Fibroblast of lung (primary cell): ENCODE results near the gene ZNRF1. TPM values are rescaled to one million over a fixed set of nuclear protein-coding genes. Genes with fewer than 3 reads are reported as not detected.

Experiments
- DNase-seq, 2 donors: peaks; one replicate each; pipeline versions ENCODE4 v3.0.0 to v3.0.0-alpha.2; 2010; ENCODE audit warnings: low read depth in 2 of 2
- H2AFZ ChIP-seq: 2 replicates; pipeline ENCODE4 v1.5.1; 2012; ENCODE audit warnings: low read length, control low read depth, inconsistent platforms
- H3K27ac ChIP-seq: 2 replicates; pipeline ENCODE4 v1.5.1; 2011; ENCODE audit warnings: low read length, control low read depth; ENCODE audit not compliant: insufficient read depth
- H3K27me3 ChIP-seq: 2 replicates; pipeline ENCODE4 v1.5.1; 2011; ENCODE audit warnings: mild to moderate bottlenecking, low read length; ENCODE audit not compliant: control insufficient read depth, insufficient read depth
- H3K36me3 ChIP-seq: 2 replicates; pipeline ENCODE4 v1.5.1; 2011; ENCODE audit warnings: low read length; ENCODE audit not compliant: control insufficient read depth, insufficient read depth
- H3K4me1 ChIP-seq: 2 replicates; pipeline ENCODE4 v1.5.1; 2011; ENCODE audit warnings: low read length; ENCODE audit not compliant: control insufficient read depth, insufficient read depth; ENCODE audit errors: extremely low read depth
- H3K4me2 ChIP-seq: 2 replicates; pipeline ENCODE4 v1.5.1; 2011; ENCODE audit warnings: low read length, control low read depth; ENCODE audit not compliant: insufficient read depth; ENCODE audit errors: extremely low read depth
- H3K4me3 ChIP-seq, 4 experiments: fragments of 200-600 bp in 1 of 4; sonication (generic) in 1 of 4; replicated peaks in 1 of 4; 2 replicates each; pipeline ENCODE4 v1.5.1; 2011 to 2016; ENCODE audit warnings: low read length in 4 of 4, low read depth in 3 of 4, mild to moderate bottlenecking in 3 of 4, control low read depth in 2 of 4, inconsistent platforms in 1 of 4, mixed read lengths in 1 of 4; ENCODE audit not compliant: insufficient read depth in 1 of 4; ENCODE audit errors: control extremely low read depth in 1 of 4
- H3K79me2 ChIP-seq: 2 replicates; pipeline ENCODE4 v1.5.1; 2012; ENCODE audit warnings: mild to moderate bottlenecking, low read length, inconsistent platforms; ENCODE audit not compliant: control insufficient read depth, insufficient read depth
- H3K9ac ChIP-seq: 2 replicates; pipeline ENCODE4 v1.5.1; 2011; ENCODE audit warnings: mild to moderate bottlenecking, low read length, control low read depth; ENCODE audit not compliant: insufficient read depth
- H3K9me3 ChIP-seq: 2 replicates; pipeline ENCODE4 v1.5.1; 2012; ENCODE audit warnings: low read depth, low read length; ENCODE audit not compliant: control insufficient read depth, insufficient read depth
- H4K20me1 ChIP-seq: 2 replicates; pipeline ENCODE4 v1.5.1; 2011; ENCODE audit warnings: low read length; ENCODE audit not compliant: control insufficient read depth, insufficient read depth; ENCODE audit errors: extremely low read depth
- CTCF ChIP-seq, 2 donors: IDR thresholded peaks in 1 of 2; conservative IDR thresholded peaks in 1 of 2; 1 replicate in 1 of 2; 2 replicates in 1 of 2; pipeline ENCODE4 v1.5.1; 2011 to 2012; ENCODE audit warnings: low read length in 2 of 2, control low read depth in 1 of 2, inconsistent platforms in 1 of 2, low read depth in 1 of 2, mild to moderate bottlenecking in 1 of 2
- EZH2 ChIP-seq: IDR thresholded peaks from 2 replicates; pipeline ENCODE4 v1.5.1; 2012; ENCODE audit warnings: low read length, control low read depth, mild to moderate bottlenecking; ENCODE audit errors: missing control alignments
- polyA plus RNA-seq, 2 donors: library from polyadenylated mRNA; depleted of rRNA in 1 of 2; stranded (reverse) in 1 of 2; unstranded in 1 of 2; fragments of >200 nt; gene quantifications; 2 replicates each; pipeline ENCODE4 v1.2.1, GENCODE V29; 2011 to 2012; ENCODE audit warnings: missing spikeins in 1 of 2
- total RNA-seq: library from RNA; depleted of rRNA; stranded (reverse); fragments of >200 nt; gene quantifications from 2 replicates; pipeline ENCODE4 v1.2.1, GENCODE V29; 2014

ZNRF1 gene
- total and polyA plus RNA-seq, 2 donors (not counting 1 experiment from before 2014, with no cell fraction given): 21.0 to 21.1 TPM

- no peak overlapping the region for H3K4me3 ChIP-seq
- H3K79me2 ChIP-seq: peaks cover 17% of the 10 kb centered on the region
- no peaks in the 10 kb centered on the region for H3K27me3 ChIP-seq
- peak in 1 of 2 donors; percentile 65 for DNase-seq
- no peak overlapping the region for H3K9ac ChIP-seq
- H4K20me1 ChIP-seq: no peaks in the 10 kb centered on the region
- H3K9me3 ChIP-seq: no peaks in the 10 kb centered on the region
- H3K4me2 ChIP-seq: no peak overlapping the region
- peaks cover 4% of the 10 kb centered on the region for H3K4me1 ChIP-seq
- H2AFZ ChIP-seq: no peak overlapping the region
- TF ChIP-seq CTCF (conservative IDR thresholded peaks at IDR 0.05 in 1 of 2, IDR thresholded peaks at IDR 0.05 in 1 of 2; ENCODE audit: low read depth in 1 of 2, low read length in 2 of 2) (no peak), EZH2 (no peak)
- H3K27ac ChIP-seq: no peak overlapping the region
- H3K36me3 ChIP-seq: no peaks in the 10 kb centered on the region
Observed at GRCh38 chr16:75064403-75065148, 65.8 kb downstream of the ZNRF1 start.

- no peaks in the 10 kb centered on the region for H4K20me1 ChIP-seq
Observed at GRCh38 chr16:75065149-75065505, 66.3 kb downstream of the ZNRF1 start.

More at GRCh38 chr16:75065149-75065505, 66.3 kb downstream of the ZNRF1 start:
- H3K27me3 ChIP-seq: no peaks in the 10 kb centered on the region
- H3K36me3 ChIP-seq: no peaks in the 10 kb centered on the region
- no peak for DNase-seq
- H3K9ac ChIP-seq: no peak overlapping the region
- no peak overlapping the region for H3K4me3 ChIP-seq
- no peak overlapping the region for H2AFZ ChIP-seq
- peaks cover 17% of the 10 kb centered on the region for H3K79me2 ChIP-seq
- no peaks in the 10 kb centered on the region for H3K9me3 ChIP-seq
- H3K4me2 ChIP-seq: no peak overlapping the region
- H3K4me1 ChIP-seq: peaks cover 5% of the 10 kb centered on the region
- TF ChIP-seq EZH2 (no peak), CTCF (conservative IDR thresholded peaks at IDR 0.05 in 1 of 2, IDR thresholded peaks at IDR 0.05 in 1 of 2; ENCODE audit: low read depth in 1 of 2, low read length in 2 of 2) (no peak)
- H3K27ac ChIP-seq: no peak overlapping the region
